GM10248 (cell line): Measurements from ENCODE around the gene SNU13.

Experiments used
- CTCF ChIA-PET: fragments of 300-600 bp; sonication (Branson Sonifier 250); formaldehyde crosslinking; extraction: SDS; loops from one replicate; lab custom pipeline; 2021; ENCODE audit warnings: antibody characterized with exemption; lab: Yijun Ruan, JAX
- POLR2A ChIA-PET: fragments of 350-650 bp; sonication (Branson Sonifier 250); formaldehyde crosslinking; extraction: SDS; loops from one replicate; lab custom pipeline; 2020; ENCODE audit warnings: antibody characterized with exemption; lab: Yijun Ruan, JAX
- DNase-seq: peaks from one replicate; pipeline ENCODE4 v3.0.0; 2012; ENCODE audit errors: extremely low spot score
- CTCF ChIP-seq: IDR thresholded peaks from 2 replicates; pipeline ENCODE4 v1.5.1; 2012; ENCODE audit warnings: mild to moderate bottlenecking, low read depth; ENCODE audit errors: extremely low read depth, missing control alignments, control extremely low read depth

SNU13 gene

GRCh38 chr22:41713004-41713403 lies 24.3 kb upstream of the SNU13 start:
- CTCF ChIA-PET = interaction anchor here (1.2 to 12.5 kb wide), 3 partner anchors 15 to 149 kb away, joined by 3 to 82 read pairs (median 14); partner anchors contain the start of gene MEI1
- TF ChIP-seq CTCF = no peak
- POLR2A ChIA-PET = no interaction called here
- DNase-seq = no peak

GRCh38 chr22:41709341-41709740 lies 20.7 kb upstream of the SNU13 start:
- ChIA-PET POLR2A (no interaction called here), CTCF (interaction anchor here (12.5 kb wide), 1 partner anchor 12 kb away, joined by 82 read pairs; the partner anchor contains the start of gene MEI1)
- DNase-seq = no peak
- no peak for TF ChIP-seq CTCF

GRCh38 chr22:41702763-41703162 lies 14.1 kb upstream of the SNU13 start:
- TF ChIP-seq CTCF = no peak
- ChIA-PET POLR2A (no interaction called here), CTCF (interaction anchor here (0.8 to 1.6 kb wide), 4 partner anchors 15 to 238 kb away, joined by 3 to 7 read pairs (median 4); no protein-coding TSS in a partner anchor)
- no peak for DNase-seq

- DNase-seq = no peak
- no peak for TF ChIP-seq CTCF
- ChIA-PET POLR2A (no interaction called here), CTCF (interaction anchor here (4.1 to 5.7 kb wide), 2 partner anchors 13 to 240 kb away, joined by 46 to 81 read pairs; partner anchors contain the start of gene SNU13)
Observed at GRCh38 chr22:41700108-41700364, 11.4 kb upstream of the SNU13 start.

GRCh38 chr22:41699264-41700107 lies 10.8 kb upstream of the SNU13 start, which contains the start of gene MEI1:
Gene MEI1 (plus strand): TSS chr22:41699503. CDS start chr22:41699539, 36 bp downstream.
- ChIA-PET POLR2A (interaction anchor here (0.7 kb wide), 1 partner anchor 62 kb away, joined by 3 read pairs; no protein-coding TSS in a partner anchor), CTCF (interaction anchor here (0.7 to 5.7 kb wide), 13 partner anchors 13 to 251 kb away, joined by 3 to 82 read pairs (median 13); partner anchors contain the start of genes CCDC134, CENPM, SMIM45 and SNU13)
- no peak for TF ChIP-seq CTCF
- DNase-seq = peak; percentile 93

- ChIA-PET CTCF (interaction anchor here (0.6 to 5.7 kb wide), 88 partner anchors 9 to 742 kb away, joined by 3 to 82 read pairs (median 5); partner anchors contain the start of genes CCDC134, CENPM, SMIM45 and SNU13), POLR2A (interaction anchor here (0.9 to 1.2 kb wide), 3 partner anchors 103 to 243 kb away, joined by 3 to 6 read pairs (median 6); partner anchors contain the start of gene CCDC134)
- TF ChIP-seq CTCF = peak; percentile 97
- peak; percentile 88 for DNase-seq
Observed at GRCh38 chr22:41697126-41697775, 8.6 kb upstream of the SNU13 start.
